ENCODE data around the gene SPACA7.

SPACA7 gene

DNA sequence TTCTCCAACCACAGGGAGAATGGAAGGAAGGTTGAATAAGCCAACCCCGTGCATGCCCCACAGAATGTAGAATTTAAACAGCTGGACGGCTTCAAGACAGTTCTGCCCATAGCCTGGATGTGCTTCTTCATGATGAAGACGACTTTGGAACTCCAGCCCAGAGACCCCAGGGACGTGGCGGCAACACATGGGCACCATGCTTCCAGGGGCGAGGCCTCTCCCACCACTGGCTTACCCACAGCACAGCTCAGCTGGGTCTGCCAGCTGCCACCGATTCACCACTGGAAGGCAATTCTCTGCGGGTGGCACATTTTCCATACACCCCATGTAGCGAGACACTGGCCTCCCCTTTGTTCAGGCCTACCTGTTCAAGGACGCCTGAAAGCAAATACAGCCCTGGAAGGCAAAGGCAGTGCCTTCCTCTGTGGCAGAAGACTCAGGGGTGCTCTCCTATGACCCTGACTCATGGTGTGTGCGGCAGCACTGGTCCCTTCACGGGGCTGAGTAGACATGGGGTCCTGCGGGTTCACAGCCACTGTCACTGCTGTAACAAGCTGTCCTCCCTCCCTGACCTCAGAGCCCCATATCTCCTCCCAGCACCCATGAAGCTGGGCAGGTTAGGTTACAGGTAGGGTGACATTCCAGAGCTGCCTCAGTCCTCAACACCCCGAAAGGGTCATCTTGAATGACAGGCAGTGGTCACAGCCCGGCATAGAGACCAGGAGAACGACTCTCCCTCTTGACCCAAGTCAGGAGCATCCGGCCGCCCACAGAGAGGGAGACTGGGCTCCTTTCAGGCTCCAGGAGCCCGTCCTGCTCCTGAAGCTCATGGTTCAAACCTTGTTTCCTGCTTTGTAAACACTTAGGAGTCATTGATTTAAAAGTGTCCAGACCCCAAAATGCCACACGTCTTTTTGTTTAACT is 72.7 kb downstream of the SPACA7 start:
- DNase-seq: no peak

DNA sequence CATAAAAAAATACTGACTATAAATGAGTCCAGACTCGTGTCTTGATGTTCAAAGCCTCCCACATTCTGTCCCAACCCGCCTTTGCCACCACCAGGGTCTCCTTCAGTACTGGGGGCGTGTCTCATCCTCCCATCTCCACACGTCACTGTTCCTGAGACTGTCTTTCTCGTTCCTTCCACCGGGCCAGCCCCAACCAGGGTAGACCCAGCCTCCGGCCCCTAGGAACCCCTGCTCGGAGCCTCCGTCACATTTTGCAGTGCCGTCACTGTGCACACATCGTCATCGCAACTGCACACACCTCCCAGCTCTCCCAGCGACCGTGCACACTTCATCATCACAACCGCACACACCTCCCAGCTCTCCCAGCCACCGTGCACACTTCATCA is 73.4 kb downstream of the SPACA7 start:
- DNase-seq: no peak

DNA sequence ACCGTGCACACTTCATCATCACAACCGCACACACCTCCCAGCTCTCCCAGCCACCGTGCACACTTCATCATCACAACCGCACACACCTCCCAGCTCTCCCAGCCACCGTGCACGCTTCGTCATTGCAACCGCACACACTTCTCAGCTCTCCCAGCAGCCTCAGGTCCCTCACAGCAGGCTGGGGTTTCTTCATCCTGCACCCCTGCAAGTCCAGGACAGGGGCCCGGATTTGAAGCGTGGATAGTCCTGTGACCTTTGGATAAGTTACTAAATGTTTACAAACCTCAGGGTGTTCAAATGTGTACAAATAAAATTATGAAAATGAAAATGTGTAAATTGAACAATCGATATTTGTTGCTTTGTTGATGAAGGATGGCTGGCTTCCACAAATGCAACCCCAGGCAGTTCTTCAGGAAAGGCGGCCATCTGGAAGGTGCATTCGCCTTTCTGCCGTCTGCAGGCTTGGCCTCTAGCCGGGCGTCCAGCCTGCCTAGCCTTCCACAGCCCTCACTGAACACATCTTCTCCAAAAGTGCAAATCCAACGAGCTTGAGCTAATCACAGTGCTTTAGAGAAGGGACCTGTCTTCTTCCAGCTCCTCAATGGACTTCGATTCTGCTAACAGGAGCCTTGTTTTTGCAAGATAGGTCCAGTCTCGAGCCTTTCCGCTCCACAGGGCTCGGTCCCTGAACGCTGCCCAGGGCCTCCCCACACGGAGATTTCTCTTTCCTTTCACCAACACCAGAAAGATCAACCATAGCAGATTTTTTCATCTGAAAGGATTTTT is 74.2 kb downstream of the SPACA7 start:
- DNase-seq: no peak

DNA sequence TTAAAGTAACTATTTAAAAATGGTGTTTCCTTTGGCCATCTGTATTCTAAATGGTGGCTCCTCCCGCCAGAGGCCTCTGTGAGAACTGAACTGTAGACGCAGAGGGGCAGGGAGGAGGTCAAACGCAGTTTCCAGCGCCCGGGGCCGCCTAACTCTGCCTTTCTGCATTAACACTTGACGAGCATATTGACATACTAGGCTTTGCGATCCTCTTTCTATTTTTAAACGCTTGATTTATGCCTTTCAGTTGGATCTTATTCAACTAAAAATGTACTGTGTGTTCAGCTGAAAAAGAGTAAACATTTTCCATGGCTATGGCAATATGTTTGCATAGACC is 74.7 kb downstream of the SPACA7 start:
- DNase-seq: no peak

DNA sequence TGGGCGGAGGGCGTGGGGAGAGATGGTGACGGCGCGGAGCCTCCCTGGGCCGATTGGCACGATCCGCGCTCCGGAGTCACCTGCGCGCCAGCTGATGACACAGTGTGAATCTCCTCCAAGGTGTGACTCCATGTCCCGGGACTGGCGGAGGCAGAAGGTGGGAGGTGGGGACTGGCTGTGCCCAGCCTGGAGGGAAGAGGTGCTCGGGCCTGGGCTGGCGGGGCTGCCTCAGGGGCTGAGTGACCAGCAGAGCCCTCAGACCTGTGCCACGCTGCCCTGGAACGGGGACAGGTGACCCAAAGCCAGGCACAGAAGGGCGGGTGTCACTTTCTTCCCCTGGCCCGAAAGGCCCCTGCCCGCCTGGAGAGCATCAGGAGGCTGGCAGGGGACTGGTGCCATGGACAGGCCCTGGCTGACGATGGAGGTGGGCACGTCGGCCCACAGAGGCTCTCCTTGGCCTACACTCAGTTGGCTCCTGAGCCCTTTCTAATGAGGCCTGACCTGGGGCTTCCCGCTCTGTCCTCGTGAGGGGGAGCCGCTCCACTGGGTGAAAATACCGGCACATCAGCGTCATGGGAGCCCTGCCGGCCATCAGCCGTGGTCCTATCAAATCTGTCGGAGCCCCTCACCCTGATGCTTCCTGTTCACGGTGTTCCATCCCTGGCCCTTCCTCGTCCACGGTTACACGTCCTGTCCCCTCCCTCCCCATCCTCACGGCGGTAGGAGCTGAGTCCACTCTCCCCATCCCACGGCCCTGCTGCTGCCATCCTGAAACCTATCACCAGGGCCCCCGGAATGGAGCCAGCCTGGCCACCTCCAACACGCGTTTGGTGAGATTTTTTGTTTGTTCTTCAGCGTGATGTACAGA is 75.6 kb downstream of the SPACA7 start:
- DNase-seq: no peak

DNA sequence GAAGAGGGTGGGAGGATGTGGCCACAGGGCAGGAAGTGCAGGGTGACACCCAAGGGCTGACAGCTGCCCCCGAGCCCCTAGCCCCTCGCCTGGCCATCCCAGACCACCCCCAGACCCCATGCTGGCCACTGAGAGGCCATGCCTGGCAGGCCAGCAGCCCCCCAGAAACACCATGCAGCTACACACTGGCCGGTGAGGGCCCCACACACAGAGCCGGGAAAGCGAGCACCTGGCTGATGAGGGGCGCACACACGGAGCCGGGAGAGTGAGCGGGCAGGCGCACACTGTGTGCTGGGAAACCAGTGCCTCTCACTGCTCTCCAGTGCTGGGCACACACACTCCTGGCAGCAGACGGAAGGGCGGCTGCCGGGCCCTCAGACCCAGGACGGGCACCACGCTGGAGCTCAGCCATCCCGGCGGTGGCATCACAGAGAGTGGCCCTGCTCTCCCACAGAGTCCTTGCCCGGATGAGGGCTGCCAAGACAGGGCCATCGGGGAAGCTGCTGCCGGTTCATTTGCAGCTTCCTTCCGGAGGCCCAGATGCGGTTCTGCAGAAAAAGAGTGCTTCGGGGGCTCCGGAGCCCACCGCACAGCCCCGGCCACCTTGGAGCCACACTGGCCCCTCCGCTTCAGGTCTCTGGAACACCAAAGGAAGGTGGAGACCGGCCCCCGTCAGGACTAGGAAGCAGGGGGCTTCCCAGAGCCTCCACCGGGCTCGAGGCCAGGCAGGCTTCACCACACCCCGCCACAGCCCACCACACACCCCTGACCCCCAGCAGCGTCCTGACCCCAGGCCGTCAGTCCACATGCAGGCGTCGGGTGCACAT is 76.4 kb downstream of the SPACA7 start:
- DNase-seq: no peak

DNA sequence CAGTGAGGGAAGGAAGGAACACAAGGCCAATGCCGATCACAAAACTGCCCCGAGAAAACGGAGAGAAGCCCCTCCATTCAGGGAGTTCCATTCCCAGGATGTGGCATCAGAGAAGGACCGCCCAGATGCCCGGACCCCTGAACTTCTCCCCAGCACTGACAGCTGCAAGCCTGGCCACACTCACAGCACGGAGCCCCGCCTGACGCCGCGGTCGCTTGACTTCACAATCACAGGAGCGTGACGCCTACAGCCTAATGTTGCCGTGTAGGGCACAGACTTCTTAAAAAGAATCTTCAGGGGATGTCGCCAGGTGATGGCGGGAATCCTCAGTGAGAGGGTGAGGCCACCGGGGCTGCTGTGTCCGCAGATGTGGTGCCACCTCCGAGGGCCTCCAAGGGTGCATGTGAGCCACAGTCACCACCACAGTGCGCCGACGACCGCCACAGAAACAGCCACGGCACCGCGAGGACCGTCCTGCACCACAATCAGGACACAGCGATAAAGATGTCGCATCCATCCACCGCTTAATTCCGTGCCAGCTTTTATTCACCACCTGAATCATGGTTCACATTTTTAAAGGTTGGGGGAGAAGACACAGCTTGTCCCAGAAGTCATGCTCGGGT is 77.2 kb downstream of the SPACA7 start:
- no peak for DNase-seq

DNA sequence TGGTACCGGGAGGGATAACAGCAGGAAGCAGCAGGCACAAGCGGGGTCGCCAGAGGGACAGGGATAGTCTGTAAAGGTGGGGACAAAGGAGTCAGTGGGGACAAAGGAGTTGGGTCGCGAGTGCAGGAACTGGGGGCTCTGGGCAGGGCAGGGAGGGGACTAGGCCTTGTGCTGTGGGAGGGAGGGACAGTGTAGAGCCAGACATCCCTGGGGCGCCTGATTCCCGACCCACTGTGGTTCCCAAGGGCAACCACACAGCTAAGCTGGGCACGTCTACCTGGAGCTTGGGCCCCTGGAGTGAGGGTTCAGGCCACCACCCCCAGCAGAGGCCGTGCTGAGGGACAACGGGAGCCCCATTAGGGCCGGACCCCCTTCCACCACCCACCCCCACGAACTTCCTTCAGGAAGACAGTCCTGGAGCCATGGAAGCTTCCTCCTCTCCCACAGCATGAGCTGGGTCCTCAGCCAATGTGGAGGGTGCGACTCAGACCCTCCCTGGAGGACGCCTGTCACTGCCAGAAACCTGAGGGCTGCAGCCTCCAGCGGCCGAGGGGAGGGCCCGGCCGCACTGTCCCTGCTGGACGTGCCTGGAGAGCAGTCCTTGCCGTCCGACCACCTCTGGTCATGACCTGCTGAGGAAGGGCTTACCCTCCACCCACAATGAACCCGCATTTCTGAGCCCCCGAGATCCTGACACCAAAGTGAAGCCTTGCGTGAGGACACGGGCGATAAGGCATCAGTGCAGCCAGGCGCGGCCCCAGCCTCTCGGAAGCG is 77.9 kb downstream of the SPACA7 start:
- DNase-seq: no peak

DNA sequence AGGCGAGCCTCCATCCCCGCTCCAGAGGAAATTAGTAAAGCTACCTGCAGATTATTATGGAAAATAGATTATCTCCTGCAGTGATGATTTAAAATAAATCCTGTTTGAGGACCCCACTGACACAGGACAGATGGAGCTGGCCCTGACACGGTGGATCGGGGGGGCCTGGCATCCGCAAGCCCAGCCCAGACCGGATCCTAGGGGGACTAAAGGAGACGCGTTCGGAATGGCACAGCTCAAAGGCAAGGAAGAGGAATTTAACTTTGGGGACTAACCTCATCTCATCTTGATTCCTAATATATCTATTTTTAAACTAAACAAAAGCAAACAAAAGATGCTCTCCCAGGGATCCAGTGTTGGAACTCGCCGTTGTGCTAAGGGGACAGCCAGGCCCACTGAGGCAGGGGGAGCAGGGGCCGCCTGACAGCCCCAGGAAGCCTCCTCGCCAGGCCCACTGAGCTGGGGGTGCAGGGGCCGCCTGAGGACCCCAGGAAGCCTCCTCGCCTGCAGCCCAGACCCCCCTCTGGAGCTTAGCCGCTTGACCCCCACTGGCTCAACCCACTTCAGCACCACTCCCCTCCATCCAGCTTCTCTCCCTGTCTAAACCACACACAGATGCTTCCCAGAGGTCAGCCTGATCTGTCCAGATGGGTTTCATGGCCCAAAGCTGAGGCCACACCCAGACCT is 78.6 kb downstream of the SPACA7 start:
- no peak for DNase-seq

DNA sequence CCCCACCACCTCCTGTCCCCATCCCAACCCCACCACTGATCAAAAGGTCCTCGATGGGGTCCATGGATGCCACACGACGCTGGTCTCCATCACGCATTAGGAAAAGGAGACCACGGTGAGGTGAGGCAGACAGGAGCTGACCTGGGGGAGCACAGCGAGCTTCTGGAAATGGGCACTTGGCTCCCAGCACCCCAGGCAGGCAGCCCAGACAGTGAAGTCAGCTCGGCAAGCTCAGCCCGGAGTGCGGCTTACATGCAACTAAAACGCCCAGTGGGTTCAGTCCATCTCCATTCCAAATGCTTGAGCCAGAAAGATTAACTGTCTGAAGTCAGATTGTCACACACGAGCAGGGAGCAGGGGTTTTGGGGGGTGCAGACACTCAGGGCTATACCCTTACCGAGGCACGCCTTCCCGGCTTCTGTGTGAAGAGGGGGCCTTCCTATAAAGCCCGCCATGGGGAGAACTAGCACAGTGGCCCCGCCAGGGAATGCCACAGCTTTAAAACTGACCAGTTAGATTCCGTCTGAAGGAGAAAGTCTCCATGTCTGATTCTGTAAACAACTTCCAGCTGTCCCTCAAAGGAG is 79.4 kb downstream of the SPACA7 start:
- no peak for DNase-seq

DNA sequence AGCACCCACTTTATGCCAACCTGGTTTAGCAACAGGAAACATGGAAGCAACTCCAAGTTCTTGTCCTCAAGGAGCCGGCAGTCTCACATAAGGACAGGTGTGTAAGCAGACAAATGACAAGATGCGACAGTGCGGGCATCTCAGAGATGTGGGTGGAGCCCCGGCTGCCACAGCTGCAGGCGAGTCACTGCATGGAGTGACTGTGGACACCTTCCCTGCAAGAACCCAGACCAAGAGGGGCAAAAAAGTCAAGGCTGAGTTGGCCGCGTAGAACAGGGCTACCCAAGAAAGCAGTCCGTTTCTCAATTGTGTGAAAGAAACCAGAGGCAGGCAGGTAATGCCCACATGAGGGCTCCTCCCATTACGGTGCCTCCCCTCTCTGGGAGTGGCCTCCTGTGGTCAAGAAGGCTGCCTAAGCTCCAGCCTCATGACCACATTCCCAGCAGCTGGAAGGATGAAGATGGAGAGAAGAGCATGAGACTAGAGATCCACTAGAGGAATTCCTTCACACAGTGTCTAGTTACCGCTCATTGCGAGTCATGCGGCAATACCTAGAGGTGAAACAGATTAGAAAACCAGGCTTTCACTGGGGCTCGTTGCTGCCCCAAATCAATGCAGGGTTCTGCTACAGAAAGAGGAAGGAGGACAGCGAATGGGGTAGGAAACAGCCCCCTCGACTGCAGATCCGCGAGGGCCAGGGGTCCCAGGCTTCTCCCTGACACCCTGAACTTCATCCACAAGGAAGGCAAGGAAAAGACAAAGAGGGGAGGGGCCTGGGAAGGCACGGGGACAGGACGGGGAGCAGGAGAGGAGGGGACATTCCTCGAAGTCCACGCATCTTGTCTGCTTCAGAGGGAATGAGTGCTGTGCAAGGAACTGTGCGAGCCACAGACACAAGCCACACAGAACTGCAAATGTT is 80.2 kb downstream of the SPACA7 start:
- no peak for DNase-seq

DNA sequence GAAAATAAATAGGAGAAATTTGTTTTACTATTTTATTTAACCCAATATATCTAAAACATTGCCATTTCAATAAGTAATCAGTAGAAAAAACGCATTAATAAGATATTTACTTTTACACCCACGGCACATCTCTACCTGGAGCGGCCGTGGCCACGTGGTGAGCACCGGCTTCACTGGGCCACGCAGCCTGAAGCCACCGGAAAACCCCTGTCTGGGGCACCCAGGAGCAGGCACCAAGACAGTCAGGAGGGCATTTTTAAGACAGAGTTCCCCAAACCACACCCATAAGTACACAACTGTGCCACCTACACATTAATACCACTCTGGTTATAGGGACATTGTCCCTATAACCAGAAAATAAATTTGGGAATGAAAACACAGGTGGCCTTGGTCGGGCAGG is 80.9 kb downstream of the SPACA7 start:
- DNase-seq: no peak

DNA sequence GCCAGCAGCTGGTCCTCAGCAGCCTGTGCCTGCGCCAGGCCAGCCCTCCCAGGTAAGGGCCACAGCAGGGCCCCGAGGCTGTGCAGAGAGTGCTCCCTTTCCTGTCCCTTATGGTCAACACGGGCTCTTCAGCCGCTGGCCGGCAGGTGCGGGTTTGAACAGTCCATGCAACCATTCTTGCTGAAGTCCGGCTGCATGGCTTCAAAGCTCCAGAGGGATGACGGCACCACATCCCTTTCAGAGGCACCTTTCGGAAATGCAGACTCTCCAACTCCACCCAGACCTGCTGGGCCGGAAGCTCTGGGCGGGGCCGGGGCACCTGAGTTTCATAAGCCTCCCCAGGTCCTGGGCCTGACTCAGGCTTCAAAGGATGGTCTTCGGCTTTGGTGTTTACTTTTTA is 81.3 kb downstream of the SPACA7 start:
- DNase-seq: no peak

DNA sequence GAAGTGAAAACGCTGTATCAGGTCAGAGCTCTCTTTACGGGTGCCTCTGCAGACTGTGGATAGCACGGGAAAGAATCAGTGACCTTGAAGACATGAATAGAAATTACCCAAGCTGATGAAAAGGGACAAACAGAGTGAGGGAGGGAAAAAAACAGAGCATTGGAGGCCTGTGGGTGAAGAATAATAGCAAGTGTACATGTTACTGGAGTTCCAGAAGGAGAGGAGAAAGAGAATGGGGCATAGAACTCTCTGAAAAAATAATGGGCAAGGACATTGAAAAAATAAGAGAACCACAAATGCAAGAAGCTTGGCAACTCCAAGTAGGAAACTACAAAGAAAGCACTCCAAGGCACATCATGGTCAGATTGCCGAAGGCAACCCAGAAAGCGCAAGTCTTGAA is 86.3 kb downstream of the SPACA7 start:
- no peak for DNase-seq

DNA sequence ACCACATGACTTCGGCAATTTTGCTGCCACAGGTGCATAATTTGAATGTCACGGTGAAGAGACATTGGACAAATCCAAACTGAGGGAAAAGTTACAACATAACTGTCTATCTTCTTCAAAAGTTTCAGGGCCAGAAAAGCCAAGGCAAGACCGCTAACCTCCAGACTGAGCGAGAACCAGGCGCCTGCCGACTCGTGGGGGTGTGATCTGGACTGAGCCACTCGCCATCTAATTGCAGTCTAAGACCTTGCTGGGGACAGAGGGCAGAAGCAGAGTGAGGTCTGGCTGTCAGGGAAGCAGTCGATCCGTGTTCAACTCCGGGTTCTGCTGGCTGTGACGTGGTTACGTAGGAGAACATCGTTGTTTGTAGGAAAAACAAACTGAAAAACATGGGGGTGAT is 88.6 kb downstream of the SPACA7 start:
- no peak for DNase-seq

DNA sequence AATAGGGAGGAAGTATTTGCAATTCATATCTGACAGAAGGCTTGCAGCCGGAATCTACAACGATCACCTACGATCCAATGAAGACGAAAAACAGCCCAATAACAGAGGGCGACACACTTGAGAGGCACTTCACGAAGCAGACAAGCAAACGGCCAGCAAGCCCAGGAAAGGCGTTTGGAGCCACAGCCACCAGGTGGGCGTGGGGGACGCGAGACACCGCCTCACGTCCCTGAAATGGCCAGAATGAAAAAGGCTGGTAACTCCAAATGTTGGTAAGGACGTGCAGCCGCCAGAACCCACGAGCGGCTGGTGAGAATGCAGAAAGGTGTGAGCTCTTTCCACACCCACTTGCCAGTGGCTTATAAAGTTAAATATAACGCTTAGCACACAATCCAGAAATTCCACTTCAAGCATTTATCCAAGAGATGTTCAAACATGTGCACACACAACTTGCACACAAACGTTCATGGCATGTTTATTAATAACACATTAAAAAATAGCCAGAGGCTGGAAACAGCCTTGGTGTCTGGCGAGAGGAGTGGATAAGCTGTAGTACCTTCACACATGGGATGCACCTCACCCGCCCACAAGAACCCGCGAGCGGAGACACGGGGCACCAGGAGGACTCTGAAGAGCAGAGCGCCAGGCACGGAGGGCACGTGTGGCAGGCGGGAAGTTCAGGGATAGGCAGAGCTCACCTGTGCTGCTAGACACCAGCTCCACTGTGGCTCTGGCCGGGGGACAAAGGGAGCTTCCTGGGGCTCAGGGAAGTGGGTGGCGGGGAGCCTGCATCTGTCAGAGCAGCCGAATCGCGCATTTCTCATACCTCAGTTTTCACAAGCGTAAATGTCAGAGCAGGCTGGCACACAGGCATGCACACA is 89.3 kb downstream of the SPACA7 start:
- no peak for DNase-seq

DNA sequence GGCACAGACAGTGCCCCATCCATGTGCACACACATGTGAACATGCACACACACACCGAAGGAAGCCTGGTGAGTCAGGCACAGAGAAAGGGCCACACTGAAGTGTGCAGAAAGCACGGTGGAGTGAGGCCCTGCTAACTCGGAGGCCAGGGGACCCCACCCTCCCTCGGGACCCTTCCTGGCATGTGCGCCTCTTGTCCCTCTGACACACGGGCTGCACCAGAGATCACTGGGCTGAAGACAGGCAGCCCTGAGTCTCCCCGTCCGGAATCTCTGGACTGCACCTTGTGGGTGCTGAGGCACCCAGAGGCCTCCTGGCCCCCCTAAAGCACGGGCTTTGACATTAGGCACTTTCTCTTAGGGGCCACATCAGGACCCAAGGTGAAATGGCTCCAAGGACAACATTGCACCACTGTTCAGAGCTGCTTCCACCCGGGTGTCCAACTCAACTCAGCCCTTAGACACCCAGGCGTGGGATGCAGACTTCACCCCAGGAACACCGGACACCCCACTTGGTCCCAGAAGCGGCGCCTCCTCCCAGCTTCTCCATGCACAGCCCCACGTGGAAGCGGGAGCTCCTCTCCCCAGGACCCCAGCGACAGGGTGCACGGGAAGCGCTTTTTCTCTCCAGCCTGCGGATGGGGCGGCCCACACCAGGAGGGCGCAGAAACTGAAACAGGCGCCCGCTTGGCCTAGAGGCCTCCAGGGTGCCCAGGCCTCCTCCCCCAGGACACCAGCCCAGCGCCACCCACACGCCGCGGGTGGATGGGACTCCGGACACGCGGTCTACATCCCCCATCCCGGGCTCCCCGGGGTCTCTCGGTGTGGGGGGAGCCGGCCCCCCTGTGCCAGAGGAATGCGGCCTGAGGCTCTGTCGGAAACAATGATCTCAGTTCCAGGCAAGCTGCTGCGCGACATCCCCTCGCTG is 90.2 kb downstream of the SPACA7 start:
- DNase-seq: no peak

Measured in T-helper 2 cell (primary cell).